Measurements from ENCODE around the gene TOR1B.

TOR1B gene

DNA sequence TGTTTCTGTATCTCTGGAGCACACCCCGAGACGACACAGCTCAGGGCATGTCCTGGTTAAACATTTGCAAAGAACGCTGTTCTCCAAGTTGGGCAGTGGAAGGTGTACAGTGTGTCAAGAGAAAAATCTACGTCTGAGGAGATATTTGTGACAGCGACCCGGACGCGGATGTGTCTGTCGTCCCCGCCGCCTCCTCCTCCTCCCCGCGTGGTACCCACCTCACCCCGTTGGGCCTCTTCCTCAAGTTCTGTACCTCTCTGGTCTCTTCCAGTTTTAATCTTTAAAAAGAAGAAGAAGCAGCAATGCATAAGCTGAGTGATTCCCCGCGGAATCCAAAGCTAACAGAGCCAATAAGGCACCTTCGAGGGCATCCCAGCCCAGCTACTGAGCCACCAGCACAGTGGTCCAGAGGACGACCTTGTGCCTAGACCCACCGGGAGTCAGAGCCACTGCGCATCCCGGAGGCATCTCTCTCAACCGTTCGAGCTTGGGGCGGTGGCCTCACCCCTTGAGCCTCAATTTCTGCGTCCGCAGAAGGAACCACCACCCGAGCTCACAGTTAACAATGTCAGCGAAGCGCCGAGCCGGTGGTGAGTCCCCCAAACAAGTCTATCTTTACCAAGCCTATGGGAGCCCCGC, 31.6 kb downstream of the TOR1B start:
- Histone ChIP-seq H3K4me2 (ENCODE audit: low read depth, low read length) (peak overlapping the region; percentile 84), H3K9ac (ENCODE audit: low read length) (peak overlapping the region; percentile 80), H3K27me3 (replicated peaks; ENCODE audit: insufficient read depth, low read length) (no peaks in the 10 kb centered on the region), H3K4me3 (ENCODE audit: low read length) (peak overlapping the region; percentile 95), H4K20me1 (ENCODE audit: insufficient read depth, low read length) (no peaks in the 10 kb centered on the region), H3K9me2 (replicated peaks; ENCODE audit: insufficient read depth, low read length) (no peaks in the 10 kb centered on the region), H3K79me2 (ENCODE audit: low read length) (peaks cover 27% of the 10 kb centered on the region), H3F3A (ENCODE audit: insufficient read depth, low read length) (no peaks in the 10 kb centered on the region), H3K9me3 (replicated peaks; ENCODE audit: insufficient read depth, low read length) (no peaks in the 10 kb centered on the region), H2AFZ (ENCODE audit: low read length) (peak overlapping the region; percentile 89), H3K36me3 (replicated peaks; ENCODE audit: insufficient read depth, low read length) (peaks cover 4% of the 10 kb centered on the region; the same call in 1 of the 2 replicates), H3K27ac (ENCODE audit: low read length) (peak overlapping the region; percentile 41; the same call in 1 of the 2 replicates), H3K4me1 (ENCODE audit: low read length) (peaks cover 14% of the 10 kb centered on the region; the same call in 1 of the 2 replicates)
- no peak for TF ChIP-seq EZH2 (optimal IDR thresholded peaks at IDR 0.05; ENCODE audit: low read depth, low read length)
- TF ChIP-seq EZH2phosphoT487 (IDR thresholded peaks at IDR 0.05; ENCODE audit: low read length), result no peak
- no peak for DNase-seq

DNA sequence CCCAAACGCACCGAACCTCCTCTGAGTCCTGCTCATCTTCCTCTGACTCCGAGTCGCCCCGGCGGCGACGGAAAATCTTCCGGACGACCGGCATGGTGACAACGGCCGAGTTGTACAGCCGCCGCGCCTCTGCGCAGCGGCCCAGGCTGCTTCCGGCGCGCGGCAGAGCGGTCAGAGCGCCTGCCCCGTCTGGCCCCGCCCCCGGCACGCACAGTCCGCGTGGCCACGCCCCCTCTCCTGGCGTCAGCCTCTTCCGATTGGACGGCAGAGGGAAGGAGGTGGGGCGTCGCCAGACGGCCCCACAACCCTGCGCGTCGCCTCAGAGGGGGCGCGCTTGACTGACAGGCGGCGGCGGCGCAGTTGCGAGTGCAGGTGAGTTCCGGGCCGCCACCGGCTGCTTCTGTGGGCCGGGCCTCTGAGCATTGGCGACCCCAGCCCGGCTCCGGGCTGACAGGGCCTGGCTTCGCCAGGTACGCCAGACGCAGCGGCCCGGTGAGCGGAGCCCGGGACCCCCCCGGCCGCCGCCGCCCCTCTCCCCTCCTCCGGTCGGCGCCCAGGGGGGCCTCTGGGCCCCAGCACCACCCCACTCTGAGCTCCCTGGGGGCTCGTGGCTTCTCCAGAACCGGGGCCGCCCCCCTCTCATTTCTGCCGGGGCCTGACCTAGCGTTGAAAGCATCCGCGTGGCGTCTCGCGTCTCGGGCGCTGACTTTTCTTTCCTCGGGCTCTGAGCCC, 32.3 kb downstream of the TOR1B start, which contains the start of the genes C9orf78 and USP20:
Gene C9orf78, minus strand, starts transcription at position 148 of the 732 bp plus-strand sequence. Its CDS starts 54 bp downstream, at position 94.
Gene USP20, plus strand, starts transcription at position 331 of the 732 bp plus-strand sequence. CDS start 17,098 bp downstream, outside the sequence.
- Histone ChIP-seq H3K4me3 (ENCODE audit: low read length) (peak within 1 kb of the TSS; percentile 95), H3K4me2 (ENCODE audit: low read depth, low read length) (peak within 1 kb of the TSS; percentile 84), H3K9me3 (replicated peaks; ENCODE audit: insufficient read depth, low read length) (no peaks in the 10 kb centered on the region), H3F3A (ENCODE audit: insufficient read depth, low read length) (no peaks in the 10 kb centered on the region), H2AFZ (ENCODE audit: low read length) (peak within 1 kb of the TSS; percentile 89), H3K27me3 (replicated peaks; ENCODE audit: insufficient read depth, low read length) (no peaks in the 10 kb centered on the region), H3K4me1 (ENCODE audit: low read length) (peaks cover 14% of the 10 kb centered on the region; the same call in 1 of the 2 replicates), H3K27ac (ENCODE audit: low read length) (peak within 1 kb of the TSS; percentile 41; the same call in 1 of the 2 replicates), H4K20me1 (ENCODE audit: insufficient read depth, low read length) (no peaks in the 10 kb centered on the region), H3K79me2 (ENCODE audit: low read length) (peaks cover 27% of the 10 kb centered on the region), H3K9me2 (replicated peaks; ENCODE audit: insufficient read depth, low read length) (no peaks in the 10 kb centered on the region), H3K9ac (ENCODE audit: low read length) (peak within 1 kb of the TSS; percentile 87), H3K36me3 (replicated peaks; ENCODE audit: insufficient read depth, low read length) (peaks cover 4% of the 10 kb centered on the region; the same call in 1 of the 2 replicates)
- TF ChIP-seq EZH2phosphoT487 (IDR thresholded peaks at IDR 0.05; ENCODE audit: low read length) (no peak), EZH2 (optimal IDR thresholded peaks at IDR 0.05; ENCODE audit: low read depth, low read length) (no peak)
- TF ChIP-seq, protein P1, sequence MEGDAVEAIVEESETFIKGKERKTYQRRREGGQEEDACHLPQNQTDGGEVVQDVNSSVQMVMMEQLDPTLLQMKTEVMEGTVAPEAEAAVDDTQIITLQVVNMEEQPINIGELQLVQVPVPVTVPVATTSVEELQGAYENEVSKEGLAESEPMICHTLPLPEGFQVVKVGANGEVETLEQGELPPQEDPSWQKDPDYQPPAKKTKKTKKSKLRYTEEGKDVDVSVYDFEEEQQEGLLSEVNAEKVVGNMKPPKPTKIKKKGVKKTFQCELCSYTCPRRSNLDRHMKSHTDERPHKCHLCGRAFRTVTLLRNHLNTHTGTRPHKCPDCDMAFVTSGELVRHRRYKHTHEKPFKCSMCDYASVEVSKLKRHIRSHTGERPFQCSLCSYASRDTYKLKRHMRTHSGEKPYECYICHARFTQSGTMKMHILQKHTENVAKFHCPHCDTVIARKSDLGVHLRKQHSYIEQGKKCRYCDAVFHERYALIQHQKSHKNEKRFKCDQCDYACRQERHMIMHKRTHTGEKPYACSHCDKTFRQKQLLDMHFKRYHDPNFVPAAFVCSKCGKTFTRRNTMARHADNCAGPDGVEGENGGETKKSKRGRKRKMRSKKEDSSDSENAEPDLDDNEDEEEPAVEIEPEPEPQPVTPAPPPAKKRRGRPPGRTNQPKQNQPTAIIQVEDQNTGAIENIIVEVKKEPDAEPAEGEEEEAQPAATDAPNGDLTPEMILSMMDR (IDR thresholded peaks at IDR 0.05; ENCODE audit: low read length), result no peak
- DNase-seq, result peak; percentile 98

DNA sequence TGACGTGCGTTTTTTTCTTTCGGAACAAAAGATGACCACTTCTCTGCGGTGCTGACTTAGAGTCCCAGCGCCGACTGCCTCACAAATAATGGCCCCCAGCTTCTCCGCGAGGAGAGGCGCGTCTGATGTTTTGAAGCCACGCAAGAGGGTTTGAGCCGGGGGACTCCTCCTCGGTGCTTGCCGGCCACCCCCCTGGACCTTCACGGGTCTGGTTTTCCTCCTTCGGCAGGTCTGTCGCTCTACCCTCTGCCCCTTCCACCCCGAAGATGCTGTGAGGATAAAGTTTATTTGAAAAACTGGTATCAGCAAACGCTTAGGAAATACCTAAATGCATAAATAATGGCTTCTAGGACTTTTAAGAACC, 32.9 kb downstream of the TOR1B start:
- DNase-seq, result peak; percentile 51
- Histone ChIP-seq H4K20me1 (ENCODE audit: insufficient read depth, low read length) (no peaks in the 10 kb centered on the region), H3F3A (ENCODE audit: insufficient read depth, low read length) (no peaks in the 10 kb centered on the region), H3K9ac (ENCODE audit: low read length) (peak overlapping the region; percentile 87), H3K4me1 (ENCODE audit: low read length) (peaks cover 14% of the 10 kb centered on the region; the same call in 1 of the 2 replicates), H3K27ac (ENCODE audit: low read length) (peak overlapping the region; percentile 32; the same call in 1 of the 2 replicates), H3K27me3 (replicated peaks; ENCODE audit: insufficient read depth, low read length) (no peaks in the 10 kb centered on the region), H3K79me2 (ENCODE audit: low read length) (peaks cover 27% of the 10 kb centered on the region), H3K9me2 (replicated peaks; ENCODE audit: insufficient read depth, low read length) (no peaks in the 10 kb centered on the region), H3K9me3 (replicated peaks; ENCODE audit: insufficient read depth, low read length) (no peaks in the 10 kb centered on the region), H3K4me3 (ENCODE audit: low read length) (peak overlapping the region; percentile 92), H2AFZ (ENCODE audit: low read length) (peak overlapping the region; percentile 81), H3K4me2 (ENCODE audit: low read depth, low read length) (peak overlapping the region; percentile 75), H3K36me3 (replicated peaks; ENCODE audit: insufficient read depth, low read length) (peaks cover 2% of the 10 kb centered on the region; the same call in 1 of the 2 replicates)
- TF ChIP-seq EZH2 (optimal IDR thresholded peaks at IDR 0.05; ENCODE audit: low read depth, low read length) (no peak), EZH2phosphoT487 (IDR thresholded peaks at IDR 0.05; ENCODE audit: low read length) (no peak)
- TF ChIP-seq, protein P1 (IDR thresholded peaks at IDR 0.05; ENCODE audit: low read length), result no peak

All from MM.1S (cell line).